ENCODE results near the gene HEPHL1. TPM values are rescaled to one million over a fixed set of nuclear protein-coding genes. Genes with fewer than 3 reads are reported as not detected.

HEPHL1 gene
- total and polyA plus RNA-seq, 2 donors (not counting 1 experiment from before 2014, with no cell fraction given) = not detected

DNA sequence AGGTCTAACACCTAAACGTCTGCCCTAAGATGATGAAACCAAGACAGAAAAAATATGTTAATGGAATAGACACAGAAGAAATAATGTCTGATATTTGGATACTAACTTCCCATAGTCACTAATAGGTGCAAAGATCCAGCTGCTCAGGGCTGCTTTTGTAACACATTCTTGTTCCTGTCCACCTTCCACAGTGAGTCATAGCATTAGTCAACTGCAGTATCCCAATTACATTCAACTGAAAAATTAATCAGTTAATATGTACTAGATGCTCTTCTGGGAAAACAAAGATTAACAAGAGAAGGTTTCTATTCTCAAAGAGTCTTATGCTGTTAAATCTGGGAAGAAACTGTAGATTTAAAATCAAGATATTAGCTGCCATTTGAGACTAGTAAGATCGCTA is 47.6 kb downstream of the HEPHL1 start:
- ATAC-seq (ENCODE audit: low read depth) = no peak
- H3K4me3 ChIP-seq (ENCODE audit: control extremely low read depth in 1 of 5, extremely low read depth in 1 of 5, insufficient read depth in 1 of 5, low read depth in 2 of 5, low read length in 4 of 5) = no peak overlapping the region
- H3K4me2 ChIP-seq (replicated peaks; ENCODE audit: low read depth, low read length, poor library complexity, severe bottlenecking) = no peak overlapping the region

DNA sequence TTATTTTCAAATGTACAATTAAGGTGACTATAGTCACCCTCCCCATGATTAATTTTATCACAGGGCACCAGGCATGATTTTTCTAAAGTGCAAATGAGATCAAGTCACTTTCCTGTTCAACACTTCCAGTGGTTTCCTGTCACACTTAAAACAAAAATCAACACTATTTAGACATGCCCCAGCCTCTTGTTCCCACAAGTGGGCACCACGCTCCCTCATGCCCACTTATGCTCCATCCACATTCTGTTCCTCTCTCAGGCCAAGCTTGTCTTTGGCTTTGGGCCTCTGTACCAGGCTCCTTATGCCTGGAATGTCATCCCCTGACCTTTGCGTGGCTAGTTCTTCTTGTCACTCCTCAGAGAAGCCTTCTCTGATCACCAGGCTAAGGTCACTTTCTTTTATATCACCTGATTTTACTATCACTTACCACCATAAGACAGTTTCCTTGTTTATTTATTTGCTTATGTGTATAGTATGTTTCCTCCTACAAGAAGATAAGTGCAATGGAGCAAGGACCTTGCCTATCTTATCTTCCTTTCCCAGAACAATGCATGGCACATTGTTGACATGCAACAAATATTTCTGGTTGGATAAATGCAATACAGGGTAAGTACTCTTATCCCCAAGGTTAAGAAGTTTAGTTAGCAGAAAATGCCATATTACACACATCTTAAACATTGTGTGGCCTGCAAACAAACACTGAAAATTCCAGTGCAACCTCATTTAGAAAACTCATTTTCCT is 56.6 kb downstream of the HEPHL1 start:
- Histone ChIP-seq H3K9me3 (ENCODE audit: control extremely low read depth in 1 of 3, control insufficient read depth in 2 of 3, insufficient read depth in 1 of 3, low read length in 2 of 3) (no peaks in the 10 kb centered on the region), H2AFZ (ENCODE audit: insufficient read depth, low read depth, low read length, poor library complexity, severe bottlenecking) (no peak overlapping the region), H3K9ac (ENCODE audit: low read length) (no peak overlapping the region), H3K4me2 (replicated peaks; ENCODE audit: low read depth, low read length, poor library complexity, severe bottlenecking) (no peak overlapping the region), H3K27ac (ENCODE audit: low read length in 2 of 2) (no peak overlapping the region), H3K36me3 (replicated peaks in 1 of 2; ENCODE audit: control extremely low read depth in 1 of 2, control insufficient read depth in 1 of 2, extremely low read depth in 1 of 2, insufficient read depth in 2 of 2, low read length in 1 of 2) (no peaks in the 10 kb centered on the region), H4K20me1 (ENCODE audit: control insufficient read depth, insufficient read depth, low read length, poor library complexity, severe bottlenecking) (no peaks in the 10 kb centered on the region), H3K79me2 (ENCODE audit: control insufficient read depth, insufficient read depth, low read length) (no peaks in the 10 kb centered on the region), H3K27me3 (replicated peaks in 1 of 4; ENCODE audit: control extremely low read depth in 1 of 4, control insufficient read depth in 3 of 4, insufficient read depth in 4 of 4, low read length in 3 of 4) (no peaks in the 10 kb centered on the region), H3K4me1 (ENCODE audit: control insufficient read depth in 2 of 2, insufficient read depth in 2 of 2, low read length in 2 of 2) (no peaks in the 10 kb centered on the region), H3K4me3 (ENCODE audit: control extremely low read depth in 1 of 5, extremely low read depth in 1 of 5, insufficient read depth in 1 of 5, low read depth in 2 of 5, low read length in 4 of 5) (no peak overlapping the region)
- peaks cover 12% of the 10 kb centered on the region for H3K27me3 Mint-ChIP-seq
- DNase-seq (no peak), ATAC-seq (ENCODE audit: low read depth) (no peak)
- CTCF ChIA-PET = no interaction called here
- H3K4me3 Mint-ChIP-seq = no peak overlapping the region
- no peak overlapping the region for H3K27ac Mint-ChIP-seq
- intact Hi-C loops (cut with micrococcal nuclease) = no loop called here
- POLR2A ChIA-PET = no interaction called here
- TF ChIP-seq EZH2 (IDR thresholded peaks at IDR 0.05; ENCODE audit: borderline replicate concordance, insufficient read depth, low read depth, low read length, poor library complexity, severe bottlenecking) = no peak
- TF ChIP-seq, protein P1, sequence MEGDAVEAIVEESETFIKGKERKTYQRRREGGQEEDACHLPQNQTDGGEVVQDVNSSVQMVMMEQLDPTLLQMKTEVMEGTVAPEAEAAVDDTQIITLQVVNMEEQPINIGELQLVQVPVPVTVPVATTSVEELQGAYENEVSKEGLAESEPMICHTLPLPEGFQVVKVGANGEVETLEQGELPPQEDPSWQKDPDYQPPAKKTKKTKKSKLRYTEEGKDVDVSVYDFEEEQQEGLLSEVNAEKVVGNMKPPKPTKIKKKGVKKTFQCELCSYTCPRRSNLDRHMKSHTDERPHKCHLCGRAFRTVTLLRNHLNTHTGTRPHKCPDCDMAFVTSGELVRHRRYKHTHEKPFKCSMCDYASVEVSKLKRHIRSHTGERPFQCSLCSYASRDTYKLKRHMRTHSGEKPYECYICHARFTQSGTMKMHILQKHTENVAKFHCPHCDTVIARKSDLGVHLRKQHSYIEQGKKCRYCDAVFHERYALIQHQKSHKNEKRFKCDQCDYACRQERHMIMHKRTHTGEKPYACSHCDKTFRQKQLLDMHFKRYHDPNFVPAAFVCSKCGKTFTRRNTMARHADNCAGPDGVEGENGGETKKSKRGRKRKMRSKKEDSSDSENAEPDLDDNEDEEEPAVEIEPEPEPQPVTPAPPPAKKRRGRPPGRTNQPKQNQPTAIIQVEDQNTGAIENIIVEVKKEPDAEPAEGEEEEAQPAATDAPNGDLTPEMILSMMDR (IDR thresholded peaks at IDR 0.05) = no peak
- H3K4me1 Mint-ChIP-seq = no peaks in the 10 kb centered on the region
- 32% methylated on average over 1 of the region's 2 CpGs for WGBS (ENCODE audit: insufficient coverage)
- no peaks in the 10 kb centered on the region for H3K9me3 Mint-ChIP-seq (ENCODE audit: insufficient read depth)

More for the DNA sequence above, 47.6 kb downstream of the HEPHL1 start:
- POLR2A ChIA-PET = no interaction called here
- no peaks in the 10 kb centered on the region for H3K27me3 Mint-ChIP-seq
- no peaks in the 10 kb centered on the region for H3K36me3 ChIP-seq (replicated peaks in 1 of 2; ENCODE audit: control extremely low read depth in 1 of 2, control insufficient read depth in 1 of 2, extremely low read depth in 1 of 2, insufficient read depth in 2 of 2, low read length in 1 of 2)
- no peaks in the 10 kb centered on the region for H3K9me3 ChIP-seq (ENCODE audit: control extremely low read depth in 1 of 3, control insufficient read depth in 2 of 3, insufficient read depth in 1 of 3, low read length in 2 of 3)
- no peaks in the 10 kb centered on the region for H3K27me3 ChIP-seq (replicated peaks in 1 of 4; ENCODE audit: control extremely low read depth in 1 of 4, control insufficient read depth in 3 of 4, insufficient read depth in 4 of 4, low read length in 3 of 4)
- WGBS (ENCODE audit: insufficient coverage) = no CpG with 5 or more reads among the region's 2 CpGs
- no peaks in the 10 kb centered on the region for H3K4me1 Mint-ChIP-seq
- CTCF ChIA-PET = no interaction called here
- no peak overlapping the region for H3K4me3 Mint-ChIP-seq
- H3K79me2 ChIP-seq (ENCODE audit: control insufficient read depth, insufficient read depth, low read length) = no peaks in the 10 kb centered on the region
- H3K4me1 ChIP-seq (ENCODE audit: control insufficient read depth in 2 of 2, insufficient read depth in 2 of 2, low read length in 2 of 2) = no peaks in the 10 kb centered on the region
- DNase-seq = no peak
- intact Hi-C loops (cut with micrococcal nuclease) = no loop called here
- TF ChIP-seq, protein P1 (IDR thresholded peaks at IDR 0.05) = no peak
- no peak for TF ChIP-seq EZH2 (IDR thresholded peaks at IDR 0.05; ENCODE audit: borderline replicate concordance, insufficient read depth, low read depth, low read length, poor library complexity, severe bottlenecking)
- no peak overlapping the region for H3K27ac Mint-ChIP-seq
- no peaks in the 10 kb centered on the region for H3K9me3 Mint-ChIP-seq (ENCODE audit: insufficient read depth)
- H2AFZ ChIP-seq (ENCODE audit: insufficient read depth, low read depth, low read length, poor library complexity, severe bottlenecking) = no peak overlapping the region
- H3K27ac ChIP-seq (ENCODE audit: low read length in 2 of 2) = no peak overlapping the region
- H3K9ac ChIP-seq (ENCODE audit: low read length) = no peak overlapping the region
- no peaks in the 10 kb centered on the region for H4K20me1 ChIP-seq (ENCODE audit: control insufficient read depth, insufficient read depth, low read length, poor library complexity, severe bottlenecking)

Measured in B cell (primary cell).